CD4-positive, alpha-beta T cell (primary cell): Measurements from ENCODE around the gene DYNLT5. TPM values are rescaled to one million over a fixed set of nuclear protein-coding genes. Genes with fewer than 3 reads are reported as not detected.

Experiments
- ATAC-seq: fragments of 200-7000 bp; cut with Tn5 transposase; one replicate; pipeline ENCODE4 v1.10.0; 2022; ENCODE audit warnings: mild to moderate bottlenecking; ENCODE audit not compliant: poor library complexity
- CTCF ChIA-PET: fragments of 350-600 bp; sonication (Branson Sonifier 250); formaldehyde crosslinking; loops from one replicate; lab custom pipeline; 2021; ENCODE audit warnings: antibody characterized with exemption, inconsistent platforms; lab: Charles Lee
- POLR2A ChIA-PET: fragments of 350-600 bp; sonication (Branson Sonifier 250); formaldehyde crosslinking; loops from one replicate; lab custom pipeline; 2021; ENCODE audit warnings: antibody characterized with exemption, inconsistent platforms; lab: Charles Lee
- DNase-seq, 14 experiments: peaks; one replicate each; pipeline ENCODE4 v3.0.0-alpha.2; 2013 to 2020; ENCODE audit warnings: mixed read lengths in 2 of 14
- H3K27ac ChIP-seq, 2 donors: one replicate each; pipeline versions ENCODE4 v1.5.1 to v1.7.0; 2013; ENCODE audit warnings: low read length in 2 of 2, low read depth in 1 of 2, mild to moderate bottlenecking in 1 of 2
- H3K27me3 ChIP-seq, 2 experiments: 1 replicate in 1 of 2; 2 replicates in 1 of 2; pipeline versions ENCODE4 v1.6.1 to v1.7.0; 2013; ENCODE audit warnings: low read length in 2 of 2, control low read depth in 1 of 2, mild to moderate bottlenecking in 1 of 2, moderate library complexity in 1 of 2; ENCODE audit not compliant: insufficient read depth in 2 of 2, control insufficient read depth in 1 of 2
- H3K36me3 ChIP-seq: one replicate; pipeline ENCODE4 v1.6.1; 2013; ENCODE audit warnings: low read length, control low read depth; ENCODE audit not compliant: insufficient read depth
- H3K4me1 ChIP-seq: one replicate; pipeline ENCODE4 v1.6.1; 2013; ENCODE audit warnings: low read length, control low read depth; ENCODE audit not compliant: insufficient read depth
- H3K4me3 ChIP-seq: one replicate; pipeline ENCODE4 v1.5.1; 2013; ENCODE audit warnings: mild to moderate bottlenecking, low read length, moderate library complexity
- H3K9me3 ChIP-seq, 2 experiments: 1 replicate in 1 of 2; 2 replicates in 1 of 2; pipeline versions ENCODE4 v1.6.1 to v1.7.0; 2013; ENCODE audit warnings: low read length in 2 of 2, mild to moderate bottlenecking in 2 of 2, control low read depth in 1 of 2, moderate library complexity in 1 of 2; ENCODE audit not compliant: control insufficient read depth in 1 of 2, insufficient read depth in 1 of 2
- H3K27ac Mint-ChIP-seq: one replicate; pipeline ENCODE4 v1.8.0; 2020; ENCODE audit warnings: mixed read lengths
- H3K27me3 Mint-ChIP-seq: one replicate; pipeline ENCODE4 v1.8.0; 2021; ENCODE audit warnings: mixed read lengths
- H3K36me3 Mint-ChIP-seq: one replicate; pipeline ENCODE4 v1.8.0; 2021; ENCODE audit warnings: low read depth, mixed read lengths
- H3K4me1 Mint-ChIP-seq: one replicate; pipeline ENCODE4 v1.8.0; 2021; ENCODE audit warnings: low read depth, mixed read lengths
- H3K4me3 Mint-ChIP-seq: one replicate; pipeline ENCODE4 v1.8.0; 2020; ENCODE audit warnings: mild to moderate bottlenecking, mixed read lengths
- H3K9me3 Mint-ChIP-seq: one replicate; pipeline ENCODE4 v1.8.0; 2020; ENCODE audit warnings: mixed read lengths
- CTCF ChIP-seq: fragments of 200-600 bp; IDR thresholded peaks from one replicate; pipeline ENCODE4 v1.8.0; 2022; ENCODE audit warnings: antibody characterized with exemption, mild to moderate bottlenecking
- intact Hi-C, 2 experiments: fragments of 100-400 bp; cut with DNase I in 1 of 2; cut with micrococcal nuclease in 1 of 2; formaldehyde crosslinking; loops; one replicate each; pipeline versions ENCODE4 v1.15.1 to v1.9.0; 2023 to 2025; cut with DNase I, micrococcal nuclease
- total RNA-seq, 174 experiments: library from RNA in 2 of 174; stranded (reverse) in 2 of 174; gene quantifications; one replicate each; pipeline ENCODE4 v1.2.3 and lab custom pipeline; 2021 to 2026

The DYNLT5 gene
- total RNA-seq, 2 experiments from 2014 or later = not detected

- POLR2A ChIA-PET = interaction anchor here (1.1 to 1.7 kb wide), 7 partner anchors 19 to 401 kb away, joined by 3 to 15 read pairs (median 4); partner anchors contain the start of genes DNAI4 and MIER1
- ATAC-seq = no peak
Observed at GRCh38 chr1:66770240-66770639, 18.0 kb downstream of the DYNLT5 start.

DNA sequence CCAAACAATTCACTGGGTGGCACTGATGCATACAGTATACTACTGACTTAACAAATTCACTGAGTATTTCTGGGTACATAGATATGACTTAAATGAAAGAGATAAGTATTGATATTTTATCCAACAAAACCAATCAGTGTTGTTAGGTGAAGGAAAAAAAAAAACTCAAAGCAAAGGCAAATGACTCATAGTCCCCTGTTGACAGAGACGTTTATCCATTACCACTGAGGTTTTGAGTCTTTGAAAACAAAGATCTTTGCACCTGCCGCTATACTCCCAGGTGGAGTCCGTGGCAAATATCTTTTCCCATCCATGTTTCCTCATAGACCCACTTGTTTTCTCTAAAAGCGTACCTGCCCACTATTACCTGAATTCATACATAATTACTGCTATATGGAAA is 18.4 kb downstream of the DYNLT5 start:
- ATAC-seq (no peak), DNase-seq (no peak)
- intact Hi-C loops = loop anchor here in 1 of 2 experiments (5.0 to 10.0 kb wide), 2 partner anchors 64 to 212 kb away; no protein-coding TSS in a partner anchor
- POLR2A ChIA-PET = interaction anchor here (1.1 to 1.7 kb wide), 2 partner anchors 21 to 154 kb away, joined by 3 to 15 read pairs; partner anchors contain the start of genes DNAI4 and MIER1
- H3K27ac Mint-ChIP-seq = peak overlapping the region; percentile 50
- Histone ChIP-seq H3K9me3 (no peaks in the 10 kb centered on the region), H3K36me3 (no peaks in the 10 kb centered on the region), H3K4me1 (peaks cover 2% of the 10 kb centered on the region), H3K27ac (no peak overlapping the region), H3K4me3 (no peak overlapping the region), H3K27me3 (no peaks in the 10 kb centered on the region)
- H3K9me3 Mint-ChIP-seq = no peaks in the 10 kb centered on the region
- H3K4me3 Mint-ChIP-seq = peak overlapping the region; percentile 44
- TF ChIP-seq CTCF = no peak
- CTCF ChIA-PET = no interaction called here
- H3K4me1 Mint-ChIP-seq = peaks cover 25% of the 10 kb centered on the region
- H3K36me3 Mint-ChIP-seq = no peaks in the 10 kb centered on the region
- H3K27me3 Mint-ChIP-seq = peaks cover 2% of the 10 kb centered on the region

More at GRCh38 chr1:66770240-66770639, 18.0 kb downstream of the DYNLT5 start:
- Mint-ChIP-seq H3K36me3 (no peaks in the 10 kb centered on the region), H3K9me3 (no peaks in the 10 kb centered on the region), H3K4me3 (peak overlapping the region; percentile 84), H3K27ac (peak overlapping the region; percentile 50), H3K27me3 (no peaks in the 10 kb centered on the region), H3K4me1 (peaks cover 25% of the 10 kb centered on the region)
- no peak for DNase-seq
- no peak overlapping the region for H3K27ac ChIP-seq
- CTCF ChIA-PET = no interaction called here
- intact Hi-C loops = loop anchor here in 1 of 2 experiments (5.0 to 10.0 kb wide), 2 partner anchors 65 to 212 kb away; no protein-coding TSS in a partner anchor
- H3K36me3 ChIP-seq = no peaks in the 10 kb centered on the region
- H3K4me3 ChIP-seq = peak overlapping the region; percentile 46
- H3K9me3 ChIP-seq = no peaks in the 10 kb centered on the region
- H3K27me3 ChIP-seq = no peaks in the 10 kb centered on the region
- TF ChIP-seq CTCF = no peak
- H3K4me1 ChIP-seq = peaks cover 2% of the 10 kb centered on the region

GRCh38 chr1:66773227-66773626 is 21.0 kb downstream of the DYNLT5 start:
- no peak overlapping the region for H3K4me3 Mint-ChIP-seq
- Histone ChIP-seq H3K4me3 (no peak overlapping the region), H3K4me1 (peaks cover 2% of the 10 kb centered on the region), H3K36me3 (no peaks in the 10 kb centered on the region), H3K9me3 (no peaks in the 10 kb centered on the region), H3K27ac (no peak overlapping the region), H3K27me3 (no peaks in the 10 kb centered on the region)
- H3K4me1 Mint-ChIP-seq = peaks cover 25% of the 10 kb centered on the region
- ATAC-seq (no peak), DNase-seq (no peak)
- TF ChIP-seq CTCF = no peak
- ChIA-PET CTCF (no interaction called here), POLR2A (no interaction called here)
- H3K27ac Mint-ChIP-seq = no peak overlapping the region
- no peaks in the 10 kb centered on the region for H3K9me3 Mint-ChIP-seq
- H3K27me3 Mint-ChIP-seq = peaks cover 4% of the 10 kb centered on the region
- intact Hi-C loops = loop anchor here in 1 of 2 experiments (5.0 to 10.0 kb wide), 2 partner anchors 62 to 209 kb away; no protein-coding TSS in a partner anchor
- no peaks in the 10 kb centered on the region for H3K36me3 Mint-ChIP-seq
